Measurements from ENCODE around the gene KCNH2. TPM values are rescaled to one million over a fixed set of nuclear protein-coding genes. Genes with fewer than 3 reads are reported as not detected.

KCNH2 gene
- total and polyA plus RNA-seq, 4 donors = 0.18 to 74.6 (median 0.33) TPM; not detected in 1

DNA sequence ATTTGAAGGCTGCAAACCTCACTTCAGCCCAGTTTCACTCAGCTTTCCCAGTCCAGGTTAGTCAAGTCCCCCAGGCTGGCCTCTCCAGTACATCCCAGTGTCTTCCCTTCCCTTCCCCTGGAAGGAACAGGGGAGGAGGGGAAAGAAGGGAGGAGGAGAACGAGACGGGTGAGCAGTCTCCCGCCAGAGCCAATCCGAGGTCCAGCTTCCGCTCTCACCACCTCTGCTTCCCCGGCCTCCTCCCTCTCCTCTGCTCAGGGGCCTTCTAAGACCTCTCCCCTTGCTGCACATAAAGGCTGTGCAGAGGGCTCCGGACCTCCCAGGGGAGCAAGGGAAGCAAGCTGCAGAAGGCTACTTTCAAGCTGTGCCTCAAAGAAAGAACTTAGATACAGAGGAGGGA is 42.1 kb upstream of the KCNH2 start:
- H3K4me3 ChIP-seq (ENCODE audit: low read depth in 1 of 3, low read length in 3 of 3) = no peak overlapping the region
- DNase-seq (ENCODE audit: low spot score) = no peak
- no peak overlapping the region for H3K9ac ChIP-seq (ENCODE audit: low read depth in 1 of 2, low read length in 2 of 2)
- peaks cover 0 to 1% (median 0%) of the 10 kb centered on the region in 4 donors for H3K27me3 ChIP-seq (ENCODE audit: control insufficient read depth in 4 of 4, insufficient read depth in 4 of 4, low read length in 3 of 4)
- WGBS = 58% methylated on average over 7 of the region's 7 CpGs
- peaks cover 6 to 15% (median 10%) of the 10 kb centered on the region in 4 donors for H3K4me1 ChIP-seq (ENCODE audit: control insufficient read depth in 4 of 4, insufficient read depth in 4 of 4, low read length in 3 of 4)
- H3K36me3 ChIP-seq (ENCODE audit: control insufficient read depth in 4 of 4, insufficient read depth in 3 of 4, low read depth in 1 of 4, low read length in 3 of 4) = no peaks in the 10 kb centered on the region
- H3K9me3 ChIP-seq (ENCODE audit: control insufficient read depth in 4 of 4, low read length in 3 of 4) = no peaks in the 10 kb centered on the region
- TF ChIP-seq NR2F2 (IDR thresholded peaks at IDR 0.05) (no peak), FOXA1 (IDR thresholded peaks at IDR 0.05) (no peak), HNF4G (IDR thresholded peaks at IDR 0.05) (no peak), YY1 (IDR thresholded peaks at IDR 0.05) (no peak), JUND (IDR thresholded peaks at IDR 0.05) (no peak), RAD21 (IDR thresholded peaks at IDR 0.05) (no peak), GABPA (IDR thresholded peaks at IDR 0.05 in 1 of 2, conservative IDR thresholded peaks at IDR 0.05 in 1 of 2) (no peak), EGR1 (IDR thresholded peaks at IDR 0.05; ENCODE audit: low read depth in 2 of 2) (no peak), SP1 (IDR thresholded peaks at IDR 0.05) (no peak), TAF1 (conservative IDR thresholded peaks at IDR 0.05) (no peak)
- TF ChIP-seq, protein P1, sequence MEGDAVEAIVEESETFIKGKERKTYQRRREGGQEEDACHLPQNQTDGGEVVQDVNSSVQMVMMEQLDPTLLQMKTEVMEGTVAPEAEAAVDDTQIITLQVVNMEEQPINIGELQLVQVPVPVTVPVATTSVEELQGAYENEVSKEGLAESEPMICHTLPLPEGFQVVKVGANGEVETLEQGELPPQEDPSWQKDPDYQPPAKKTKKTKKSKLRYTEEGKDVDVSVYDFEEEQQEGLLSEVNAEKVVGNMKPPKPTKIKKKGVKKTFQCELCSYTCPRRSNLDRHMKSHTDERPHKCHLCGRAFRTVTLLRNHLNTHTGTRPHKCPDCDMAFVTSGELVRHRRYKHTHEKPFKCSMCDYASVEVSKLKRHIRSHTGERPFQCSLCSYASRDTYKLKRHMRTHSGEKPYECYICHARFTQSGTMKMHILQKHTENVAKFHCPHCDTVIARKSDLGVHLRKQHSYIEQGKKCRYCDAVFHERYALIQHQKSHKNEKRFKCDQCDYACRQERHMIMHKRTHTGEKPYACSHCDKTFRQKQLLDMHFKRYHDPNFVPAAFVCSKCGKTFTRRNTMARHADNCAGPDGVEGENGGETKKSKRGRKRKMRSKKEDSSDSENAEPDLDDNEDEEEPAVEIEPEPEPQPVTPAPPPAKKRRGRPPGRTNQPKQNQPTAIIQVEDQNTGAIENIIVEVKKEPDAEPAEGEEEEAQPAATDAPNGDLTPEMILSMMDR (IDR thresholded peaks at IDR 0.05; ENCODE audit: low read depth, low read length, missing input control) = no peak
- TF ChIP-seq, protein P2, sequence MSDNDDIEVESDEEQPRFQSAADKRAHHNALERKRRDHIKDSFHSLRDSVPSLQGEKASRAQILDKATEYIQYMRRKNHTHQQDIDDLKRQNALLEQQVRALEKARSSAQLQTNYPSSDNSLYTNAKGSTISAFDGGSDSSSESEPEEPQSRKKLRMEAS (IDR thresholded peaks at IDR 0.05) = no peak
- TF ChIP-seq, protein P3, sequence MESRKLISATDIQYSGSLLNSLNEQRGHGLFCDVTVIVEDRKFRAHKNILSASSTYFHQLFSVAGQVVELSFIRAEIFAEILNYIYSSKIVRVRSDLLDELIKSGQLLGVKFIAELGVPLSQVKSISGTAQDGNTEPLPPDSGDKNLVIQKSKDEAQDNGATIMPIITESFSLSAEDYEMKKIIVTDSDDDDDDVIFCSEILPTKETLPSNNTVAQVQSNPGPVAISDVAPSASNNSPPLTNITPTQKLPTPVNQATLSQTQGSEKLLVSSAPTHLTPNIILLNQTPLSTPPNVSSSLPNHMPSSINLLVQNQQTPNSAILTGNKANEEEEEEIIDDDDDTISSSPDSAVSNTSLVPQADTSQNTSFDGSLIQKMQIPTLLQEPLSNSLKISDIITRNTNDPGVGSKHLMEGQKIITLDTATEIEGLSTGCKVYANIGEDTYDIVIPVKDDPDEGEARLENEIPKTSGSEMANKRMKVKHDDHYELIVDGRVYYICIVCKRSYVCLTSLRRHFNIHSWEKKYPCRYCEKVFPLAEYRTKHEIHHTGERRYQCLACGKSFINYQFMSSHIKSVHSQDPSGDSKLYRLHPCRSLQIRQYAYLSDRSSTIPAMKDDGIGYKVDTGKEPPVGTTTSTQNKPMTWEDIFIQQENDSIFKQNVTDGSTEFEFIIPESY (IDR thresholded peaks at IDR 0.05) = no peak
- TF ChIP-seq, protein P4, sequence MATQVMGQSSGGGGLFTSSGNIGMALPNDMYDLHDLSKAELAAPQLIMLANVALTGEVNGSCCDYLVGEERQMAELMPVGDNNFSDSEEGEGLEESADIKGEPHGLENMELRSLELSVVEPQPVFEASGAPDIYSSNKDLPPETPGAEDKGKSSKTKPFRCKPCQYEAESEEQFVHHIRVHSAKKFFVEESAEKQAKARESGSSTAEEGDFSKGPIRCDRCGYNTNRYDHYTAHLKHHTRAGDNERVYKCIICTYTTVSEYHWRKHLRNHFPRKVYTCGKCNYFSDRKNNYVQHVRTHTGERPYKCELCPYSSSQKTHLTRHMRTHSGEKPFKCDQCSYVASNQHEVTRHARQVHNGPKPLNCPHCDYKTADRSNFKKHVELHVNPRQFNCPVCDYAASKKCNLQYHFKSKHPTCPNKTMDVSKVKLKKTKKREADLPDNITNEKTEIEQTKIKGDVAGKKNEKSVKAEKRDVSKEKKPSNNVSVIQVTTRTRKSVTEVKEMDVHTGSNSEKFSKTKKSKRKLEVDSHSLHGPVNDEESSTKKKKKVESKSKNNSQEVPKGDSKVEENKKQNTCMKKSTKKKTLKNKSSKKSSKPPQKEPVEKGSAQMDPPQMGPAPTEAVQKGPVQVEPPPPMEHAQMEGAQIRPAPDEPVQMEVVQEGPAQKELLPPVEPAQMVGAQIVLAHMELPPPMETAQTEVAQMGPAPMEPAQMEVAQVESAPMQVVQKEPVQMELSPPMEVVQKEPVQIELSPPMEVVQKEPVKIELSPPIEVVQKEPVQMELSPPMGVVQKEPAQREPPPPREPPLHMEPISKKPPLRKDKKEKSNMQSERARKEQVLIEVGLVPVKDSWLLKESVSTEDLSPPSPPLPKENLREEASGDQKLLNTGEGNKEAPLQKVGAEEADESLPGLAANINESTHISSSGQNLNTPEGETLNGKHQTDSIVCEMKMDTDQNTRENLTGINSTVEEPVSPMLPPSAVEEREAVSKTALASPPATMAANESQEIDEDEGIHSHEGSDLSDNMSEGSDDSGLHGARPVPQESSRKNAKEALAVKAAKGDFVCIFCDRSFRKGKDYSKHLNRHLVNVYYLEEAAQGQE (IDR thresholded peaks at IDR 0.05) = no peak
- TF ChIP-seq, protein P5, sequence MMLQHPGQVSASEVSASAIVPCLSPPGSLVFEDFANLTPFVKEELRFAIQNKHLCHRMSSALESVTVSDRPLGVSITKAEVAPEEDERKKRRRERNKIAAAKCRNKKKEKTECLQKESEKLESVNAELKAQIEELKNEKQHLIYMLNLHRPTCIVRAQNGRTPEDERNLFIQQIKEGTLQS (IDR thresholded peaks at IDR 0.05) = no peak
- no peak overlapping the region for H3K27ac ChIP-seq (ENCODE audit: low read depth in 1 of 2, low read length in 2 of 2)

DNA sequence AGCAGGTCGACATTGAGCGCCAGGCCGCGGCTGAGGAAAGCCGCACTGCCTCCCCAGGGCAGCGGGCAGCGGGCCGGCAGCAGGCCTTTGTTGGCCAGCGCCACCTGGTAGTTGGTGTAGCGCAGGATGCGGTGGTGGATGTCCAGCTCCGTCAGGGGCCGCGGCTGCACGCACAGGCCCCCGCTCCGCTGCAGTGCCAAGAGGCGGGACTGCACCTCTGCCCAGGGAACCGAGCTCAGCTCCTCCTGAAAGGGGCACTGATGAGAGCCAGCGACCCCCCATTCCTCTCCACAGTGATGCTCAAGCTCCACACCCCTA is 41.0 kb upstream of the KCNH2 start:
- DNase-seq (ENCODE audit: low spot score) = no peak
- Histone ChIP-seq H3K9me3 (ENCODE audit: control insufficient read depth in 4 of 4, low read length in 3 of 4) (no peaks in the 10 kb centered on the region), H3K9ac (ENCODE audit: low read depth in 1 of 2, low read length in 2 of 2) (no peak overlapping the region), H3K27me3 (ENCODE audit: control insufficient read depth in 4 of 4, insufficient read depth in 4 of 4, low read length in 3 of 4) (peaks cover 0 to 2% (median 0%) of the 10 kb centered on the region in 4 donors), H3K4me1 (ENCODE audit: control insufficient read depth in 4 of 4, insufficient read depth in 4 of 4, low read length in 3 of 4) (peaks cover 6 to 15% (median 10%) of the 10 kb centered on the region in 4 donors), H3K36me3 (ENCODE audit: control insufficient read depth in 4 of 4, insufficient read depth in 3 of 4, low read depth in 1 of 4, low read length in 3 of 4) (no peaks in the 10 kb centered on the region), H3K4me3 (ENCODE audit: low read depth in 1 of 3, low read length in 3 of 3) (peak overlapping the region in 1 of 3 donors; percentile 26), H3K27ac (ENCODE audit: low read depth in 1 of 2, low read length in 2 of 2) (no peak overlapping the region)
- 14% methylated on average over 20 of the region's 20 CpGs for WGBS
- TF ChIP-seq FOXA1 (IDR thresholded peaks at IDR 0.05) (no peak), RAD21 (IDR thresholded peaks at IDR 0.05) (no peak), NR2F2 (IDR thresholded peaks at IDR 0.05) (no peak), HNF4G (IDR thresholded peaks at IDR 0.05) (no peak), RXRA (IDR thresholded peaks at IDR 0.05) (no peak), YY1 (IDR thresholded peaks at IDR 0.05) (no peak), JUND (IDR thresholded peaks at IDR 0.05) (no peak), FOXA2 (IDR thresholded peaks at IDR 0.05) (no peak), HNF4A (conservative IDR thresholded peaks at IDR 0.05) (no peak), TAF1 (conservative IDR thresholded peaks at IDR 0.05) (no peak)
- TF ChIP-seq, protein P5 (IDR thresholded peaks at IDR 0.05) = no peak
- TF ChIP-seq, protein P4 (IDR thresholded peaks at IDR 0.05) = no peak
- TF ChIP-seq, protein P1 (IDR thresholded peaks at IDR 0.05; ENCODE audit: low read depth, low read length, missing input control) = no peak
